Activated CD8-positive, alpha-beta T cell treated with anti-CD3 and anti-CD28 coated beads for 36 hours (primary cell): ENCODE data around the gene GPR158. TPM values are rescaled to one million over a fixed set of nuclear protein-coding genes. Genes with fewer than 3 reads are reported as not detected.

Source experiments
- ATAC-seq: fragments of 200-7000 bp; cut with Tn5 transposase; one replicate; pipeline ENCODE4 v1.10.0; 2021; ENCODE audit warnings: mild to moderate bottlenecking, moderate library complexity
- CTCF ChIA-PET: fragments of 350-600 bp; sonication (Branson Sonifier 250); formaldehyde crosslinking; loops from one replicate; lab custom pipeline; 2021; ENCODE audit warnings: antibody characterized with exemption; lab: Charles Lee
- POLR2A ChIA-PET: fragments of 350-600 bp; sonication (Branson Sonifier 250); formaldehyde crosslinking; loops from one replicate; lab custom pipeline; 2021; ENCODE audit warnings: antibody characterized with exemption; lab: Charles Lee
- DNase-seq: peaks from one replicate; pipeline ENCODE4 v3.0.0-alpha.2; 2020
- H3K27ac Mint-ChIP-seq: one replicate; pipeline ENCODE4 v1.8.0; 2021; ENCODE audit warnings: mild to moderate bottlenecking, mixed read lengths
- H3K27me3 Mint-ChIP-seq: one replicate; pipeline ENCODE4 v1.8.0; 2021; ENCODE audit warnings: mixed read lengths
- H3K36me3 Mint-ChIP-seq: one replicate; pipeline ENCODE4 v1.8.0; 2021; ENCODE audit warnings: low read depth, mixed read lengths
- H3K4me1 Mint-ChIP-seq: one replicate; pipeline ENCODE4 v1.8.0; 2021; ENCODE audit warnings: low read depth, mixed read lengths
- H3K4me3 Mint-ChIP-seq: one replicate; pipeline ENCODE4 v1.8.0; 2021; ENCODE audit warnings: mild to moderate bottlenecking, moderate library complexity, mixed read lengths
- H3K9me3 Mint-ChIP-seq: one replicate; pipeline ENCODE4 v1.8.0; 2021; ENCODE audit warnings: mixed read lengths
- intact Hi-C: fragments of 100-400 bp; cut with micrococcal nuclease; formaldehyde crosslinking; loops from one replicate; pipeline ENCODE4 v1.10.0; 2022
- total RNA-seq, 2 experiments: library from RNA; stranded (reverse); gene quantifications; one replicate each; pipeline ENCODE4 v1.2.3, GENCODE V29; 2021
- TF ChIP-seq, protein P1 (sequence below): fragments of 200-600 bp; IDR thresholded peaks from one replicate; pipeline ENCODE4 v1.8.0; 2022; ENCODE audit warnings: antibody characterized with exemption, mild to moderate bottlenecking

GPR158 gene
- total RNA-seq, 2 experiments from 2014 or later, result not detected

DNA sequence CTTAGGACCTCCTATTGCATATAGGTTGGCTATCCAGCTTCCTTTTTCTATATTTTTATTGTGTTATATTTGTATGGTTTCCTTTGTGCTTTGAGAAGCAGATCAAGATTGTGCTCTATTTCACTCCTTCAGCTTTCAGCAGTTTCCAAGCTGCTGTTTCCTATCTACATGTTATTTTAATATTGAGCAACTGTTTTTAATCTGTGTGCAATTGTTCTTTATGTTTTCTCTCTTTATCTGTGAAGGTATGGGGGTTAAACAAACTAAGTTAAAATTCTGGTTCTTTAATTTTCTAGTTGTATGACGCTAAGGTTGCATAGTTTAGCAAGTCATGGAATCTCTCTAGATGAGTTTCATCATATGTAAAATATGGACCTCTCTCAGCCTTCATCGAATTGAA is 251.0 kb downstream of the GPR158 start:
- DNase-seq (no peak), ATAC-seq (no peak)
- no peak overlapping the region for H3K27ac Mint-ChIP-seq
- H3K27me3 Mint-ChIP-seq, result no peaks in the 10 kb centered on the region
- H3K36me3 Mint-ChIP-seq, result no peaks in the 10 kb centered on the region
- ChIA-PET POLR2A (no interaction called here), CTCF (no interaction called here)
- H3K9me3 Mint-ChIP-seq, result peaks cover 4% of the 10 kb centered on the region
- H3K4me1 Mint-ChIP-seq, result no peaks in the 10 kb centered on the region
- no peak overlapping the region for H3K4me3 Mint-ChIP-seq
- intact Hi-C loops, result no loop called here
- TF ChIP-seq, protein P1, sequence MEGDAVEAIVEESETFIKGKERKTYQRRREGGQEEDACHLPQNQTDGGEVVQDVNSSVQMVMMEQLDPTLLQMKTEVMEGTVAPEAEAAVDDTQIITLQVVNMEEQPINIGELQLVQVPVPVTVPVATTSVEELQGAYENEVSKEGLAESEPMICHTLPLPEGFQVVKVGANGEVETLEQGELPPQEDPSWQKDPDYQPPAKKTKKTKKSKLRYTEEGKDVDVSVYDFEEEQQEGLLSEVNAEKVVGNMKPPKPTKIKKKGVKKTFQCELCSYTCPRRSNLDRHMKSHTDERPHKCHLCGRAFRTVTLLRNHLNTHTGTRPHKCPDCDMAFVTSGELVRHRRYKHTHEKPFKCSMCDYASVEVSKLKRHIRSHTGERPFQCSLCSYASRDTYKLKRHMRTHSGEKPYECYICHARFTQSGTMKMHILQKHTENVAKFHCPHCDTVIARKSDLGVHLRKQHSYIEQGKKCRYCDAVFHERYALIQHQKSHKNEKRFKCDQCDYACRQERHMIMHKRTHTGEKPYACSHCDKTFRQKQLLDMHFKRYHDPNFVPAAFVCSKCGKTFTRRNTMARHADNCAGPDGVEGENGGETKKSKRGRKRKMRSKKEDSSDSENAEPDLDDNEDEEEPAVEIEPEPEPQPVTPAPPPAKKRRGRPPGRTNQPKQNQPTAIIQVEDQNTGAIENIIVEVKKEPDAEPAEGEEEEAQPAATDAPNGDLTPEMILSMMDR, result no peak

DNA sequence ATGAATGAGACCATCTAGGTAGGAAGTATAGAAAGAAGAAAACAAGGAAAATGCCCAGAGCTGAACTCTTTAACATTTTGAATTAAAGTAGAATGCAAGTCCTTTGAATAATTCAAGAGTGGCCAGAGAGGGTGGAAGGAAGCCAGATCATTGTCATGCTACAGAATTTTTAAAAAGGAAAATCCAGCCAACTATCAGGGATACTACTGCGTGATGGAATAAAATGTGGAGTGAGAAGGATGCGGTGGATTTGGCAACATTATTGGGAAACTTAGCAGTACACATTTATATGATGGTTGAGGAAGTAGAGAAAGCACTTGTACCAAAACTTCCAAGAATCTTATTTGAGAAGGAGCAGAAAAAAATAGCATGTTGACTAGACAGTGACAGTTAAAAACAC is 261.6 kb downstream of the GPR158 start:
- Mint-ChIP-seq H3K27ac (no peak overlapping the region), H3K4me1 (no peaks in the 10 kb centered on the region), H3K4me3 (no peak overlapping the region), H3K27me3 (no peaks in the 10 kb centered on the region), H3K36me3 (no peaks in the 10 kb centered on the region), H3K9me3 (peaks cover 5% of the 10 kb centered on the region)
- POLR2A ChIA-PET, result no interaction called here
- CTCF ChIA-PET, result no interaction called here
- DNase-seq (no peak), ATAC-seq (no peak)
- TF ChIP-seq, protein P1, result no peak
- intact Hi-C loops, result no loop called here

DNA sequence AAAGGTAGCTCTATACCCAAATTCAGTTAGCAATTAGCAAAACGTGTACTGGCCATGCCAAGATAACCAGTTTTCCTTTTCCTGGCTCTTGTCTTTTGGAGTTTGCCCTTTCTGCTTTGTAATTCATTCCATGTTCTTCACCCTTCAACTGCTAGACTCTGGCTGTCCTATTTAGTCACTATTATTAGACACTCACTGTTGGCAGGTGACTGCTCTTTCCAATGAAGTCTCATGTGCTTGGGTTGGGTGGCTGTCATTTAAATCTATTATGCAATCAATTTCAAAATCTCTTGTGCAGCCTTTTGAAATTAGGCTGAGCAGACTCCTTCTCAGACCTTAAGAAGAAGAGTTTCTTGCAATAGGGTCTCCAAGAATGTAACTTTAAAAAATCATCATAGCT is 266.5 kb downstream of the GPR158 start:
- DNase-seq, result no peak
- ATAC-seq, result no peak
- ChIA-PET CTCF (no interaction called here), POLR2A (no interaction called here)
- Mint-ChIP-seq H3K4me1 (no peaks in the 10 kb centered on the region), H3K27me3 (no peaks in the 10 kb centered on the region), H3K36me3 (no peaks in the 10 kb centered on the region), H3K27ac (no peak overlapping the region), H3K9me3 (peaks cover 3% of the 10 kb centered on the region), H3K4me3 (no peak overlapping the region)
- TF ChIP-seq, protein P1, result no peak
- intact Hi-C loops, result no loop called here

DNA sequence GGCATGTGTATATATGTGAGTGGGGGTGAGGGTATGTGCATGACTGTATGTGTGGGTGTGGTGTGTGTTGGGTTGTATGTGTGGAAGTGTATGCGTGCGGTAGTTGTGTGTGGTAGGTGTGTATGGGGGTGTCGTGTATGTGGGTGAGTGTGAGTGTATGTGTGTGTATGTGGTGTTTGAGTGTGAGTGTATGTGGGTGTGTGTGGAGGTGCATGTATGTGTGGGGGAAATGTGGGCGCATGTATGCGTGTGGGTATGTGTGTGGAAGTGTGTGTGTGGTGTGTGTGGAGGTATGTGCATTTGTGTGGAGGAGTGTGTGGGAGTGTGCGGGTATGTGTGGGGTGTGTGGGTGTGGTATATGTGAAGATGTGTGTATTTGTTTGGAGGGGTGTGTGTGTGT is 269.5 kb downstream of the GPR158 start:
- DNase-seq, result no peak
- no peaks in the 10 kb centered on the region for H3K27me3 Mint-ChIP-seq
- ChIA-PET POLR2A (no interaction called here), CTCF (no interaction called here)
- no peaks in the 10 kb centered on the region for H3K36me3 Mint-ChIP-seq
- no peak overlapping the region for H3K27ac Mint-ChIP-seq
- intact Hi-C loops, result no loop called here
- no peaks in the 10 kb centered on the region for H3K4me1 Mint-ChIP-seq
- no peak overlapping the region for H3K4me3 Mint-ChIP-seq
- TF ChIP-seq, protein P1, result no peak
- peaks cover 5% of the 10 kb centered on the region for H3K9me3 Mint-ChIP-seq
- no peak for ATAC-seq

DNA sequence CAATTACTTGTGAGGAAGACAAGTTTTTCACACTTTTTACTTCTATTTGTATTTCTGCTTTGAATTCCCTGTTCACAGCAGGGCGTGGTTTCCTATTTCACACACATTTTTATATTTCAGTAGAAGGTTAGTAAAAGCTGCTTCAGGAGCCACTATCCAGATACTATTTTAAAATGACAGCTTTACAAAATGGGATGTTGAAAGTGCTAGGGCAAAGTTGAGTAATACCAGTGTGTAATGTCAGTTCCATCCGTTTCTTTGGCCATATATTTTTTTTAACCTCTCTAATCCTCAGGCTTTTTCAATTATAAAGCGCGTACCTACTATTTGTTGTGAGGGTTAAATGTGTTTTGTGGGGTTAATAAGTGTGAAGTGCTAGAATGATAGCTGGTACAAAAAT is 276.6 kb downstream of the GPR158 start:
- CTCF ChIA-PET, result no interaction called here
- H3K4me1 Mint-ChIP-seq, result no peaks in the 10 kb centered on the region
- H3K4me3 Mint-ChIP-seq, result no peak overlapping the region
- H3K9me3 Mint-ChIP-seq, result peaks cover 10% of the 10 kb centered on the region
- POLR2A ChIA-PET, result no interaction called here
- no peaks in the 10 kb centered on the region for H3K27me3 Mint-ChIP-seq
- intact Hi-C loops, result no loop called here
- TF ChIP-seq, protein P1, result no peak
- no peaks in the 10 kb centered on the region for H3K36me3 Mint-ChIP-seq
- no peak overlapping the region for H3K27ac Mint-ChIP-seq
- ATAC-seq (no peak), DNase-seq (no peak)
